Caco-2 (cell line): ENCODE measurements around the gene PNPLA5. TPM values are rescaled to one million over a fixed set of nuclear protein-coding genes. Genes with fewer than 3 reads are reported as not detected.

Experiments used
- BruUV-seq: library from RNA; stranded (reverse); fragments of 400-500 nt; replicated peaks from 2 replicates; lab custom pipeline; 2021; lab: Mats Ljungman, UMichigan
- CTCF ChIA-PET: fragments of 300-600 bp; sonication (Branson Sonifier 250); formaldehyde crosslinking; loops from one replicate; lab custom pipeline; 2022; ENCODE audit warnings: antibody characterized with exemption; lab: Charles Lee
- POLR2A ChIA-PET: fragments of 300-600 bp; sonication (Branson Sonifier 250); formaldehyde crosslinking; loops from one replicate; lab custom pipeline; 2022; ENCODE audit warnings: antibody characterized with exemption; lab: Charles Lee
- DNase-seq, 2 experiments: peaks; one replicate each; pipeline versions ENCODE4 v3.0.0 to v3.0.0-alpha.2; 2020 to 2022
- H3K27me3 ChIP-seq: replicated peaks from 2 replicates; pipeline ENCODE4 v1.6.0; 2011; ENCODE audit warnings: low read length; ENCODE audit not compliant: control insufficient read depth, insufficient read depth
- H3K36me3 ChIP-seq: 2 replicates; pipeline ENCODE4 v1.5.1; 2011; ENCODE audit warnings: low read length; ENCODE audit not compliant: control insufficient read depth, insufficient read depth
- H3K4me1 ChIP-seq: fragments of 250-450 bp; sonication (Bioruptor Pico); 2 replicates; pipeline ENCODE4 v1.5.1; 2020; ENCODE audit warnings: mild to moderate bottlenecking
- H3K4me3 ChIP-seq: 2 replicates; pipeline ENCODE4 v1.5.1; 2011; ENCODE audit warnings: low read depth, mild to moderate bottlenecking, control low read depth, low read length
- H3K9me3 ChIP-seq: fragments of 250-450 bp; sonication (Bioruptor Pico); 2 replicates; pipeline ENCODE4 v1.5.1; 2020; ENCODE audit warnings: mild to moderate bottlenecking, moderate library complexity
- H3K27ac Mint-ChIP-seq: one replicate; pipeline ENCODE4 v1.8.0; 2022; ENCODE audit warnings: mixed read lengths; ENCODE audit not compliant: unreplicated experiment
- H3K27me3 Mint-ChIP-seq: one replicate; pipeline ENCODE4 v1.8.0; 2022; ENCODE audit warnings: mixed read lengths; ENCODE audit not compliant: insufficient read depth, unreplicated experiment
- H3K36me3 Mint-ChIP-seq: one replicate; pipeline ENCODE4 v1.8.0; 2022; ENCODE audit warnings: mild to moderate bottlenecking, mixed read lengths; ENCODE audit not compliant: insufficient read depth, unreplicated experiment
- H3K4me1 Mint-ChIP-seq: one replicate; pipeline ENCODE4 v1.8.0; 2022; ENCODE audit warnings: low read depth, mixed read lengths; ENCODE audit not compliant: unreplicated experiment
- H3K4me3 Mint-ChIP-seq: one replicate; pipeline ENCODE4 v1.8.0; 2022; ENCODE audit warnings: mild to moderate bottlenecking, moderate library complexity, mixed read lengths; ENCODE audit not compliant: unreplicated experiment
- H3K9me3 Mint-ChIP-seq: one replicate; pipeline ENCODE4 v1.8.0; 2022; ENCODE audit warnings: mixed read lengths; ENCODE audit not compliant: unreplicated experiment
- CTCF ChIP-seq, 2 experiments: fragments of 200-600 bp in 1 of 2; IDR thresholded peaks; 1 replicate in 1 of 2; 2 replicates in 1 of 2; pipeline versions ENCODE4 v1.5.1 to v1.8.0; 2011 to 2022; ENCODE audit warnings: antibody characterized with exemption in 1 of 2, control low read depth in 1 of 2, inconsistent platforms in 1 of 2, low read depth in 1 of 2, low read length in 1 of 2, mild to moderate bottlenecking in 1 of 2, moderate library complexity in 1 of 2; ENCODE audit not compliant: insufficient read depth in 1 of 2, severe bottlenecking in 1 of 2, unreplicated experiment in 1 of 2
- intact Hi-C: fragments of 100-400 bp; cut with micrococcal nuclease; formaldehyde crosslinking; loops from one replicate; pipeline ENCODE4 v1.10.0; 2022; ENCODE audit not compliant: unreplicated experiment
- total RNA-seq: library from RNA; stranded (reverse); gene quantifications from 2 replicates; pipeline ENCODE4 v1.2.3, GENCODE V29; 2022

The PNPLA5 gene
- total RNA-seq, 1 experiment from 2014 or later = not detected

- BruUV-seq = no TSS peak
- no peaks in the 10 kb centered on the region for H3K9me3 ChIP-seq
- Mint-ChIP-seq H3K9me3 (no peaks in the 10 kb centered on the region), H3K36me3 (no peaks in the 10 kb centered on the region), H3K4me3 (no peak overlapping the region), H3K27me3 (peaks cover 20% of the 10 kb centered on the region), H3K4me1 (no peaks in the 10 kb centered on the region), H3K27ac (no peak overlapping the region)
- H3K4me3 ChIP-seq = no peak overlapping the region
- POLR2A ChIA-PET = no interaction called here
- CTCF ChIA-PET = no interaction called here
- H3K27me3 ChIP-seq = peaks cover under 1% of the 10 kb centered on the region; the same call in 1 of the 2 replicates
- H3K4me1 ChIP-seq = no peaks in the 10 kb centered on the region
- TF ChIP-seq CTCF (IDR thresholded peaks at IDR 0.05; ENCODE audit: insufficient read depth in 1 of 2, low read depth in 1 of 2, low read length in 1 of 2, severe bottlenecking in 1 of 2, unreplicated experiment in 1 of 2) = no peak
- intact Hi-C loops = no loop called here
- H3K36me3 ChIP-seq = no peaks in the 10 kb centered on the region
- peak in 1 of 2 experiments; percentile 13 for DNase-seq
Observed at GRCh38 chr22:43892183-43892894, 526 bp upstream of the PNPLA5 start.

DNA sequence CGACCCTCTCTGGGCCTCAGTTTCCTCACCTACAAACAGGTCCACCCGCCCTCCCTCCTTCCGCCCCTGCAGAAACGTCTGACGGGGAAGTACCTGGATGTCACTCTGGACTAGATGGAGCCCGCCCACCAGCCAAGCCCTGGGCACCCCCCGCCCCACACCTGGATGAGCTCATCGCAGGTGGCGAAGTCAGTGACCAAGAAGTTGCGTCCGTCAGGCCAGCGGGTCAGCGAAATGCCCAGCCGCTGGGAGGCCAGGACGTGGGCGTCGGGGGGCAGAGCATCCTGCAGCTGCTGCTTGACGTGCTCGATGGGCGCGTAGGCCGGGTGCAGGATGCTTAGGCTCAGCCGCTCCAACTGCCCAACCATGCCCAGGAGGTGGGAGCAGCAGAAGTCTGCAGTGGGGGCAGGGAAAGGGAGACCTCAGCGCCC lies 897 bp downstream of the PNPLA5 start:
- Histone ChIP-seq H3K36me3 (no peaks in the 10 kb centered on the region), H3K4me3 (no peak overlapping the region), H3K9me3 (no peaks in the 10 kb centered on the region), H3K4me1 (no peaks in the 10 kb centered on the region), H3K27me3 (no peaks in the 10 kb centered on the region)
- Mint-ChIP-seq H3K36me3 (no peaks in the 10 kb centered on the region), H3K4me3 (no peak overlapping the region), H3K4me1 (no peaks in the 10 kb centered on the region), H3K27ac (no peak overlapping the region), H3K9me3 (no peaks in the 10 kb centered on the region), H3K27me3 (peaks cover 18% of the 10 kb centered on the region)
- no TSS peak for BruUV-seq
- intact Hi-C loops = no loop called here
- TF ChIP-seq CTCF (IDR thresholded peaks at IDR 0.05; ENCODE audit: insufficient read depth in 1 of 2, low read depth in 1 of 2, low read length in 1 of 2, severe bottlenecking in 1 of 2, unreplicated experiment in 1 of 2) = no peak
- POLR2A ChIA-PET = no interaction called here
- DNase-seq = peak in 1 of 2 experiments; percentile 24
- CTCF ChIA-PET = no interaction called here

DNA sequence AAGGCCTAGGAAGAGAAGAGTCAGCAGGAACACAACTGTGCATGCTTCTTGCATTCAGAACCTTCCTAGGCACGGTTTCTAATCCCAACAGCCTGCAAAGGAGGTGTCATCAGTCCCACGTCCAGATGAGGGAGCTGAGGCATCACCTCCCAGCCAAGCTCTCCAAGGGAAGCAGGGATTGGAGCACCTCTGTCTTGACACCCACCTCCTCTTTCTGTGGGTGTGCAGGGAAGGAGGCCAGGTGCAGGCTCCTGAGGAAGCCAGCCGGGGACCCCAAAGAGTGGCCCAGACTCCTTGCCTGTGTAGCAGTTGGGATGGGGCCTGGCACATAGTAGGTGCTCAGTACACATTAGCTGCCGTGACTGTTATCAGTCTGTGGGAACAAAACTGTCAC lies 2.0 kb downstream of the PNPLA5 start:
- H3K9me3 ChIP-seq = no peaks in the 10 kb centered on the region
- Mint-ChIP-seq H3K9me3 (no peaks in the 10 kb centered on the region), H3K4me1 (no peaks in the 10 kb centered on the region), H3K36me3 (no peaks in the 10 kb centered on the region), H3K27ac (no peak overlapping the region), H3K27me3 (peaks cover 18% of the 10 kb centered on the region), H3K4me3 (no peak overlapping the region)
- CTCF ChIA-PET = interaction anchor here (0.6 to 1.1 kb wide), 2 partner anchors 56 to 455 kb away, joined by 3 to 11 read pairs; no protein-coding TSS in a partner anchor
- DNase-seq = peak in 1 of 2 experiments; percentile 29
- intact Hi-C loops = loop anchor here (5.0 kb wide), 1 partner anchor 57 kb away; no protein-coding TSS in a partner anchor
- POLR2A ChIA-PET = no interaction called here
- H3K4me1 ChIP-seq = no peaks in the 10 kb centered on the region
- H3K27me3 ChIP-seq = no peaks in the 10 kb centered on the region
- TF ChIP-seq CTCF (IDR thresholded peaks at IDR 0.05; ENCODE audit: insufficient read depth in 1 of 2, low read depth in 1 of 2, low read length in 1 of 2, severe bottlenecking in 1 of 2, unreplicated experiment in 1 of 2) = no peak
- H3K4me3 ChIP-seq = no peak overlapping the region
- BruUV-seq = no TSS peak
- no peaks in the 10 kb centered on the region for H3K36me3 ChIP-seq
